GM12891 (cell line): ENCODE data around the gene LCE2B.

Experiments
- DNase-seq: peaks from one replicate; pipeline ENCODE4 v3.0.0; 2011; ENCODE audit warnings: low spot score; ENCODE audit not compliant: insufficient read length
- FAIRE-seq: peaks from 2 replicates; lab custom pipeline; 2011; peaks lifted over from hg19 to GRCh38; lab: Jason Lieb, UNC
- PAX5 ChIP-seq: IDR thresholded peaks from 2 replicates; pipeline ENCODE4 v1.6.1; 2011; ENCODE audit warnings: low read length, moderate library complexity, mild to moderate bottlenecking; ENCODE audit not compliant: insufficient read depth, severe bottlenecking
- POLR2A ChIP-seq: IDR thresholded peaks from 2 replicates; pipeline ENCODE4 v1.6.1; 2011; ENCODE audit warnings: low read depth, low read length, control low read depth
- POLR2AphosphoS5 ChIP-seq: IDR thresholded peaks from 2 replicates; pipeline ENCODE4 v1.6.1; 2011; ENCODE audit warnings: low read depth, low read length, control low read depth
- POU2F2 ChIP-seq: IDR thresholded peaks from 2 replicates; pipeline ENCODE4 v1.6.1; 2011; ENCODE audit warnings: low read depth, mild to moderate bottlenecking, control low read depth, low read length, moderate library complexity
- SPI1 ChIP-seq: IDR thresholded peaks from 2 replicates; pipeline ENCODE4 v1.6.1; 2011; ENCODE audit warnings: low read depth, low read length, control low read depth
- TAF1 ChIP-seq: IDR thresholded peaks from 2 replicates; pipeline ENCODE4 v1.6.1; 2011; ENCODE audit warnings: low read depth, low read length, control low read depth

LCE2B gene

DNA sequence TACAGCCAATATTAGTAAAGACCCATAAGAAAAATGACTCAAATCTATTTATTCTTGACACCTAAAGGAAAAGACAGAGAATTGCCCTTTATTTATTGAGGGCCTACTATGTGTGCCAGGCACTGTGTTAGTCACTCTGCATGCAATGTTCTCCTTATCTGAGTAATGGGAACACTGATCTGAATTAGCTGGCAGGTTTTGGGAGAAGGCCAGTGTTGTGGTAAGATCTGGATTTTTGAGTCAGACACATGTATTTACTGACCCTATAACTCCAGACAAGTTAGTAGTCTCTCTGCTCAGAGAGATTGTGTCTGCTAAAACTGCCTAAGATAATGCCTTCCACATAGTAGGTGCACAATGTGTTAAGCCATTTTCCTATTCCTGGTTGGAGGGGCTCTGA lies 39.3 kb downstream of the LCE2B start:
- no peak for FAIRE-seq
- no peak for DNase-seq
- TF ChIP-seq PAX5 = no peak
- TF ChIP-seq POU2F2 = no peak
- TF ChIP-seq POLR2A = no peak
- no peak for TF ChIP-seq POLR2AphosphoS5
- no peak for TF ChIP-seq TAF1
- no peak for TF ChIP-seq SPI1

DNA sequence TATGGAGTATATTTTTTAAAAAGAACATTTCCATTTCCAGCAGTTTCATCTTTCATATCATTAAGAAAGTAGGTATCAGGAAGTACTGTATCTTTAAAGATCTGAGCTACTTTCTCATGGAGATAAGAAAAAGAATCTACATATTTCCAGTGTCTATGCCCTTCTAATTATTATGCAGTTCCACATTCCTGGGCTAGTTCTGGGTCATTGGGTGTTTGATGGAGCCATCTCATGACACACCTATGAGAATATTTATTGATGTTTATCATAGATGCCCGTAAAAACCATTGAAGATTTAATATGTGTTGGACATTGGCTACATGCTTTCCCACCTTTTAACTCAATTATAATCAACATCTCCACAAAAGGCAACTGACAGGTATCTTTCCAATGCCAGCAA lies 43.1 kb downstream of the LCE2B start:
- FAIRE-seq (no peak), DNase-seq (no peak)
- TF ChIP-seq POLR2AphosphoS5 = no peak
- TF ChIP-seq POU2F2 = no peak
- TF ChIP-seq SPI1 = no peak
- TF ChIP-seq POLR2A = no peak
- TF ChIP-seq TAF1 = no peak
- no peak for TF ChIP-seq PAX5

DNA sequence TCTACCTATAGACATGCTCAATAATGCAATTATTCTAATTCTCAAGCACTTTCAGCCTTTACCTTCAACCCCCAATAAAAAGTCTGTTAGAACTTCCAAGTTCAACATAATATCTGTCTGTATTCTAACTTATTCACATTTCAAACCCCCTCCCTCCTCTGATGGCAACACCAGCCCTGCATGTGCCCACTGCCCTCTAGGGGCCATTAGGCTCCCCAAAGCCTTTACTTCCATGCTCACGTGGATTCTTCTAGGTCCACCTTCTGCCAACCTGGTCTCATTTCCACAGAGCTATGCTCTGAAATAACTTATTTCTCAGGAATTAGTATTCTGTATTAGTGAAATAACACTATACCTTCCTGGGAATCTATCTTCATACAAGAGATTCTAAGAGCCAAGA lies 49.7 kb downstream of the LCE2B start:
- FAIRE-seq (no peak), DNase-seq (no peak)
- TF ChIP-seq POLR2AphosphoS5 (no peak), SPI1 (no peak), POLR2A (no peak), PAX5 (no peak), TAF1 (no peak), POU2F2 (no peak)
